Measurements from ENCODE around the gene IDI1.

DNA sequence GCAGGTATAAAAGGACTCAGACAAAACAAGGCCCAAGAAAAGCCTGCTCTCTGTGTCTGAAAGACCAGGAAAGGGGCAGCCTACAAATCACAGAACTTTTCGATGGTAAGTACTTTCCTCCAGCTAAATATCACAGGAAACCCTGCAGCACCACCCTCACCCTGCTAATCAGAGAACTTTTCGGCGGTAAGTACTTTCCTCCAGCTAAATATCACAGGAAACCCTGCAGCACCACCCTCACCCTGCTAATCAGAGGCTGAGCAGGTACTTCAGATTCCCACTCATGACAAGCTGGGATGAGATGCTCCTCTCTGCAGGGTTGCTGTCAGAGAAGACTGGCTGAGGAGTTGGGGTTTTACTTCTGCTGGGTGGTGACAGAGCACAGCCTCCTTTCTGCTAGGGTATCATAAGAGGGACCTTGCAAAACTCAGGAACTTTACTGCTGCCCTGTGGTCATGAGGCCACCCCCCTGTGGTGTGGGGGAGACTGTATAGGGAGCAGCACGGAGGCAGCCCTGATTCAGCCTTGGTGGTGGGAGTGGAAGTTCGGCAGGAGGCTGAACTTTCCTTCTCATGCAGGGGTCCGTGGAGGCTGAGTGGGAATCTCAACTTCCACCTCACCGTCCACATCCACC lies 14.4 kb upstream of the IDI1 start:
- TF ChIP-seq, protein P1, sequence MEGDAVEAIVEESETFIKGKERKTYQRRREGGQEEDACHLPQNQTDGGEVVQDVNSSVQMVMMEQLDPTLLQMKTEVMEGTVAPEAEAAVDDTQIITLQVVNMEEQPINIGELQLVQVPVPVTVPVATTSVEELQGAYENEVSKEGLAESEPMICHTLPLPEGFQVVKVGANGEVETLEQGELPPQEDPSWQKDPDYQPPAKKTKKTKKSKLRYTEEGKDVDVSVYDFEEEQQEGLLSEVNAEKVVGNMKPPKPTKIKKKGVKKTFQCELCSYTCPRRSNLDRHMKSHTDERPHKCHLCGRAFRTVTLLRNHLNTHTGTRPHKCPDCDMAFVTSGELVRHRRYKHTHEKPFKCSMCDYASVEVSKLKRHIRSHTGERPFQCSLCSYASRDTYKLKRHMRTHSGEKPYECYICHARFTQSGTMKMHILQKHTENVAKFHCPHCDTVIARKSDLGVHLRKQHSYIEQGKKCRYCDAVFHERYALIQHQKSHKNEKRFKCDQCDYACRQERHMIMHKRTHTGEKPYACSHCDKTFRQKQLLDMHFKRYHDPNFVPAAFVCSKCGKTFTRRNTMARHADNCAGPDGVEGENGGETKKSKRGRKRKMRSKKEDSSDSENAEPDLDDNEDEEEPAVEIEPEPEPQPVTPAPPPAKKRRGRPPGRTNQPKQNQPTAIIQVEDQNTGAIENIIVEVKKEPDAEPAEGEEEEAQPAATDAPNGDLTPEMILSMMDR (IDR thresholded peaks at IDR 0.05; ENCODE audit: insufficient read depth, low read length): no peak
- TF ChIP-seq POLR2AphosphoS5 (IDR thresholded peaks at IDR 0.05; ENCODE audit: low read depth) (no peak), REST (IDR thresholded peaks at IDR 0.05; ENCODE audit: insufficient replicate concordance, low read depth) (no peak), GABPA (IDR thresholded peaks at IDR 0.05; ENCODE audit: low read depth) (no peak)

Measured in HL-60 (cell line).